B cell (primary cell): ENCODE data around the gene SLIT3. TPM values are rescaled to one million over a fixed set of nuclear protein-coding genes. Genes with fewer than 3 reads are reported as not detected.

Source experiments
- ATAC-seq: fragments of 200-7000 bp; cut with Tn5 transposase; one replicate; pipeline ENCODE4 v1.10.0; 2021; ENCODE audit warnings: low read depth, mild to moderate bottlenecking, moderate number of reproducible peaks, moderate library complexity
- CTCF ChIA-PET: fragments of 350-600 bp; sonication (Branson Sonifier 250); formaldehyde crosslinking; loops from one replicate; lab custom pipeline; 2021; ENCODE audit warnings: antibody characterized with exemption, inconsistent platforms; lab: Charles Lee
- POLR2A ChIA-PET: fragments of 350-600 bp; sonication (Branson Sonifier 250); formaldehyde crosslinking; loops from one replicate; lab custom pipeline; 2021; ENCODE audit warnings: antibody characterized with exemption; lab: Charles Lee
- DNase-seq: peaks from one replicate; pipeline ENCODE4 v3.0.0; 2013
- H2AFZ ChIP-seq: 2 replicates; pipeline ENCODE4 v1.6.1; 2012; ENCODE audit warnings: mild to moderate bottlenecking, low read depth, low read length; ENCODE audit not compliant: insufficient read depth, poor library complexity, severe bottlenecking
- H3K27ac ChIP-seq, 2 donors: 1 replicate in 1 of 2; 2 replicates in 1 of 2; pipeline ENCODE4 v1.5.1; 2012 to 2013; ENCODE audit warnings: low read length in 2 of 2, mild to moderate bottlenecking in 2 of 2, moderate library complexity in 1 of 2
- H3K27me3 ChIP-seq, 4 experiments: fragments of 200-600 bp in 1 of 4; sonication (generic) in 1 of 4; replicated peaks in 1 of 4; 1 replicate in 2 of 4; 2 replicates in 2 of 4; pipeline versions ENCODE4 v1.6.1 to v1.7.0; 2013 to 2016; ENCODE audit warnings: low read length in 3 of 4, mild to moderate bottlenecking in 2 of 4, mixed read lengths in 1 of 4, moderate library complexity in 1 of 4; ENCODE audit not compliant: insufficient read depth in 4 of 4, control insufficient read depth in 3 of 4; ENCODE audit errors: control extremely low read depth in 1 of 4
- H3K36me3 ChIP-seq, 2 experiments: replicated peaks in 1 of 2; 1 replicate in 1 of 2; 2 replicates in 1 of 2; pipeline versions ENCODE4 v1.6.1 to v1.7.1; 2013; ENCODE audit warnings: low read length in 1 of 2; ENCODE audit not compliant: insufficient read depth in 2 of 2, control insufficient read depth in 1 of 2; ENCODE audit errors: control extremely low read depth in 1 of 2, extremely low read depth in 1 of 2
- H3K4me1 ChIP-seq, 2 donors: fragments of 200-600 bp in 1 of 2; sonication (generic) in 1 of 2; 1 replicate in 1 of 2; 2 replicates in 1 of 2; pipeline versions ENCODE4 v1.5.1 to v1.6.1; 2013 to 2017; ENCODE audit warnings: low read length in 2 of 2; ENCODE audit not compliant: control insufficient read depth in 2 of 2, insufficient read depth in 2 of 2
- H3K4me2 ChIP-seq: replicated peaks from 2 replicates; pipeline ENCODE3; 2012; ENCODE audit warnings: mild to moderate bottlenecking, low read depth, low read length; ENCODE audit not compliant: poor library complexity, severe bottlenecking
- H3K4me3 ChIP-seq, 5 experiments: fragments of 200-600 bp in 1 of 5; sonication (generic) in 1 of 5; 1 replicate in 3 of 5; 2 replicates in 2 of 5; pipeline versions ENCODE4 v1.5.1 to v1.7.0; 2011 to 2016; ENCODE audit warnings: low read length in 4 of 5, mild to moderate bottlenecking in 4 of 5, low read depth in 2 of 5, control low read depth in 1 of 5, moderate library complexity in 1 of 5; ENCODE audit not compliant: insufficient read depth in 1 of 5; ENCODE audit errors: control extremely low read depth in 1 of 5, extremely low read depth in 1 of 5
- H3K79me2 ChIP-seq: fragments of 200-600 bp; sonication (generic); one replicate; pipeline ENCODE4 v1.6.0; 2016; ENCODE audit warnings: low read length; ENCODE audit not compliant: control insufficient read depth, insufficient read depth
- H3K9ac ChIP-seq: fragments of 200-600 bp; sonication (generic); 2 replicates; pipeline ENCODE4 v1.6.1; 2017; ENCODE audit warnings: mild to moderate bottlenecking, low read length, moderate library complexity
- H3K9me3 ChIP-seq, 3 donors: one replicate each; pipeline versions ENCODE4 v1.6.1 to v1.7.1; 2013; ENCODE audit warnings: low read length in 2 of 3; ENCODE audit not compliant: control insufficient read depth in 2 of 3, insufficient read depth in 1 of 3; ENCODE audit errors: control extremely low read depth in 1 of 3
- H4K20me1 ChIP-seq: 2 replicates; pipeline ENCODE4 v1.6.0; 2012; ENCODE audit warnings: mild to moderate bottlenecking, low read length; ENCODE audit not compliant: insufficient read depth, control insufficient read depth, poor library complexity, severe bottlenecking
- H3K27ac Mint-ChIP-seq: one replicate; pipeline ENCODE4 v1.8.0; 2021; ENCODE audit warnings: mixed read lengths
- H3K27me3 Mint-ChIP-seq: one replicate; pipeline ENCODE4 v1.8.0; 2021; ENCODE audit warnings: mixed read lengths
- H3K4me1 Mint-ChIP-seq: one replicate; pipeline ENCODE4 v1.8.0; 2021; ENCODE audit warnings: mixed read lengths
- H3K4me3 Mint-ChIP-seq: one replicate; pipeline ENCODE4 v1.8.0; 2021; ENCODE audit warnings: mixed read lengths
- H3K9me3 Mint-ChIP-seq: one replicate; pipeline ENCODE4 v1.8.0; 2022; ENCODE audit warnings: mixed read lengths; ENCODE audit not compliant: insufficient read depth
- EZH2 ChIP-seq: IDR thresholded peaks from 2 replicates; pipeline ENCODE4 v1.6.1; 2012; ENCODE audit warnings: borderline replicate concordance, low read depth, mild to moderate bottlenecking, moderate library complexity, low read length; ENCODE audit not compliant: insufficient read depth, poor library complexity, severe bottlenecking
- WGBS: methylation state at CpG from one replicate; pipeline ENCODE4 v1.1.5; 2013; ENCODE audit warnings: missing lambda C conversion rate; ENCODE audit not compliant: insufficient coverage; 5-methylcytosine and 5-hydroxymethylcytosine counted together
- intact Hi-C: fragments of 100-400 bp; cut with micrococcal nuclease; formaldehyde crosslinking; loops from one replicate; pipeline ENCODE4 v1.10.0; 2022
- polyA plus RNA-seq: library from polyadenylated mRNA; depleted of rRNA; stranded (reverse); fragments of >200 nt; gene quantifications from 2 replicates; pipeline ENCODE4 v1.2.3, GENCODE V29; 2012
- total RNA-seq, 2 donors: library from RNA; stranded (reverse); fragments of 120-200 nt in 1 of 2; gene quantifications; 1 replicate in 1 of 2; 2 replicates in 1 of 2; pipeline versions ENCODE4 v1.2.3 to v1.2.4, GENCODE V29; 2013 to 2022
- TF ChIP-seq, protein P1 (sequence below): fragments of 200-600 bp; IDR thresholded peaks from one replicate; pipeline ENCODE4 v1.8.0; 2022; ENCODE audit warnings: antibody characterized with exemption, mild to moderate bottlenecking

The SLIT3 gene
- total and polyA plus RNA-seq, 2 donors (not counting 1 experiment from before 2014, with no cell fraction given), result not detected

DNA sequence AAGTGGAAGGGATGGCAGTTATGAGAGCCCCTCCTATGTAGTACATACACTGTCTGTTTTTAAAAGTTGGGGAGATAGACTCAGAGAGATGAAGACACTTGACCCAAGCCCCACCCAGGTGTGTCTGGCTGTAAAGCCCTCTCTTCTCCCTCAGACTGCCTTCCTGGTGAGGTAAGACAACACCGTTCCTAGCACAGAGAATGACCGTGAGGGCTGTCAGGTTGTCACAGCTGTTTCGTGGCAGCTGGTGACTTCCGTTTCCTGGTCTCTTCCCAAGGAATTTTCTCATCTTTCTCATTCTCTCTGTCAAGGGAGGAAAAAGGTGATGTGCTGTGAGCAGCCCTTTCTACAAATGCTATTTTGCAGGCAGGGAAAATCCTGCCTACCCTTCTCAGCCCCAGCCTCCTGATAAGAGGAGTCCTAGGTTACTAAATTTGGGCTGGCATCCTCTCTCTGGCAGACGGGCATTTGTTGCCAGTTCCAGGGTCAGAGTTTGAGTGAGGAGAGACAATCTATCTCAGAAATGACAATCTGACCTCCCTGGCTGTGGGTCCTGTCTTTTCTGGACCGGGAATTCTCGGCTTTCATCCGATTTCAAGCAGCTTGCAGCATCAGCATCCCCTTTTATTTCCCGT, 458.3 kb downstream of the SLIT3 start:
- Histone ChIP-seq H3K4me2 (no peak overlapping the region), H3K27me3 (peaks cover 0 to 3% (median 0%) of the 10 kb centered on the region in 4 experiments), H3K4me1 (no peaks in the 10 kb centered on the region), H3K4me3 (no peak overlapping the region), H3K9me3 (peaks cover 0 to 3% (median 0%) of the 10 kb centered on the region in 3 donors), H3K9ac (no peak overlapping the region), H3K27ac (no peak overlapping the region), H2AFZ (no peak overlapping the region), H3K79me2 (no peaks in the 10 kb centered on the region), H3K36me3 (no peaks in the 10 kb centered on the region), H4K20me1 (no peaks in the 10 kb centered on the region)
- POLR2A ChIA-PET, result no interaction called here
- no peaks in the 10 kb centered on the region for H3K9me3 Mint-ChIP-seq
- intact Hi-C loops, result no loop called here
- WGBS, result 67% methylated on average over 2 of the region's 9 CpGs
- H3K4me3 Mint-ChIP-seq, result no peak overlapping the region
- ATAC-seq (no peak), DNase-seq (no peak)
- no peaks in the 10 kb centered on the region for H3K4me1 Mint-ChIP-seq
- peaks cover 5% of the 10 kb centered on the region for H3K27me3 Mint-ChIP-seq
- no peak for TF ChIP-seq EZH2
- TF ChIP-seq, protein P1, sequence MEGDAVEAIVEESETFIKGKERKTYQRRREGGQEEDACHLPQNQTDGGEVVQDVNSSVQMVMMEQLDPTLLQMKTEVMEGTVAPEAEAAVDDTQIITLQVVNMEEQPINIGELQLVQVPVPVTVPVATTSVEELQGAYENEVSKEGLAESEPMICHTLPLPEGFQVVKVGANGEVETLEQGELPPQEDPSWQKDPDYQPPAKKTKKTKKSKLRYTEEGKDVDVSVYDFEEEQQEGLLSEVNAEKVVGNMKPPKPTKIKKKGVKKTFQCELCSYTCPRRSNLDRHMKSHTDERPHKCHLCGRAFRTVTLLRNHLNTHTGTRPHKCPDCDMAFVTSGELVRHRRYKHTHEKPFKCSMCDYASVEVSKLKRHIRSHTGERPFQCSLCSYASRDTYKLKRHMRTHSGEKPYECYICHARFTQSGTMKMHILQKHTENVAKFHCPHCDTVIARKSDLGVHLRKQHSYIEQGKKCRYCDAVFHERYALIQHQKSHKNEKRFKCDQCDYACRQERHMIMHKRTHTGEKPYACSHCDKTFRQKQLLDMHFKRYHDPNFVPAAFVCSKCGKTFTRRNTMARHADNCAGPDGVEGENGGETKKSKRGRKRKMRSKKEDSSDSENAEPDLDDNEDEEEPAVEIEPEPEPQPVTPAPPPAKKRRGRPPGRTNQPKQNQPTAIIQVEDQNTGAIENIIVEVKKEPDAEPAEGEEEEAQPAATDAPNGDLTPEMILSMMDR, result no peak
- H3K27ac Mint-ChIP-seq, result no peak overlapping the region
- CTCF ChIA-PET, result no interaction called here

DNA sequence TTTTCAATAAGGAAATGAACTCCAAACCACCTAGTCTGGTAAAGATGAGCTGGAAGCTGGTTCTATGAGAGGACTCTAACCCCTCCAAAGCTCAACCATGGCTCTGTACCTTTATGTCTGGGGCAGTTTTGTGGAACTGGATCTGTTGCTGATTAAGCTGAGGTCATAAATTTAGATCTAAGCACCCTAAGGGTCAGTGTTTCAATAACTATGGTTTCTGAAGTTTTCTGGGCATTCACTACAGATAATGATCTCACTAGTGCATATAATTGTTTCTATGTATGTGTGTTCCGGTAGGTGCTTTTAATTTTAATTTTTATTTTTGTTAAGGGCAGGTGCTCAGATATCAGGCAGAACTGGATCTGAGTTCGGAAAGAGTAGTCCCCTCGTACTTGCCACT, 463.1 kb downstream of the SLIT3 start:
- no peak overlapping the region for H3K9ac ChIP-seq
- Mint-ChIP-seq H3K4me3 (no peak overlapping the region), H3K27me3 (no peaks in the 10 kb centered on the region), H3K4me1 (no peaks in the 10 kb centered on the region), H3K9me3 (no peaks in the 10 kb centered on the region), H3K27ac (no peak overlapping the region)
- WGBS, result 89% methylated on average over 2 of the region's 3 CpGs
- H3K9me3 ChIP-seq, result no peaks in the 10 kb centered on the region
- DNase-seq (no peak), ATAC-seq (no peak)
- H3K27me3 ChIP-seq, result no peaks in the 10 kb centered on the region
- no peaks in the 10 kb centered on the region for H4K20me1 ChIP-seq
- H3K4me2 ChIP-seq, result no peak overlapping the region
- H3K79me2 ChIP-seq, result no peaks in the 10 kb centered on the region
- H3K4me3 ChIP-seq, result no peak overlapping the region
- no peak overlapping the region for H2AFZ ChIP-seq
- CTCF ChIA-PET, result no interaction called here
- intact Hi-C loops, result no loop called here
- H3K27ac ChIP-seq, result no peak overlapping the region
- H3K36me3 ChIP-seq, result no peaks in the 10 kb centered on the region
- TF ChIP-seq, protein P1, result no peak
- TF ChIP-seq EZH2, result no peak
- POLR2A ChIA-PET, result no interaction called here
- no peaks in the 10 kb centered on the region for H3K4me1 ChIP-seq
